Stimulated activated CD8-positive, alpha-beta memory T cell treated with anti-CD3 and anti-CD28 coated beads, Interleukin-12 subunit alpha, Interleukin-12 subunit beta, amount 100 ng/mL, for 24 hours (primary cell): ENCODE results near the gene MLANA.

Experiments used
- DNase-seq: peaks from one replicate; pipeline ENCODE4 v3.0.0-alpha.2; 2020; ENCODE audit errors: extremely low read depth

The MLANA gene

DNA sequence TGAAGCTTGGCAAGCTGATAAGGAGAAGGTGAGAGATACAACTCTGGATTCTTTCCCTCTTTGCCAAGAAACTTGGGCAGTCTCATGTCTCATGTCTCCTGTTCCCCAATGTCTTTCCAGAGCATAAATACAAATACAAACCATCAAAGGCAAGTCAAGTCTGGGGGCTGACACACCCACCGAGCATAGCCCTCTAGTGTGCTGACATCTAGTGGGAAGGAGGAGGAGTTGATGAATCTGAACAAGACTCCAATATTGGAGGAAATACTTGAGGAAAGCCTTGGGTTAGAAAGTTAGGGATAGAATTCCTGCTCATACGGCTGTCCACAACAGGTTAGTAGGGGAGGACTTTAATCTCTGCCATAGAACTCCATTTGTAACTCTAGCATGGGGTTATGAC lies 8.6 kb downstream of the MLANA start:
- DNase-seq: no peak

GRCh38 chr9:5900622-5901021 lies 9.9 kb downstream of the MLANA start:
- DNase-seq: no peak

GRCh38 chr9:5902377-5902776 lies 11.7 kb downstream of the MLANA start:
- no peak for DNase-seq

DNA sequence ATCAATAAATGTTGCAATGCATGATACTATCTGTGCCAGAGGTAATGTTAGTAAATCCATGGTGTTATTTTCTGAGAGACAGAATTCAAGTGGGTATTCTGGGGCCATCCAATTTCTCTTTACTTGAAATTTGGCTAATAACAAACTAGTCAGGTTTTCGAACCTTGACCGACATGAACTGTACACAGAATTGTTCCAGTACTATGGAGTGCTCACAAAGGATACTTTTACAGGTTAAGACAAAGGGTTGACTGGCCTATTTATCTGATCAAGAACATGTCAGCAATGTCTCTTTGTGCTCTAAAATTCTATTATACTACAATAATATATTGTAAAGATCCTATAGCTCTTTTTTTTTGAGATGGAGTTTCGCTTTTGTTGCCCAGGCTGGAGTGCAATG lies 18.2 kb downstream of the MLANA start:
- no peak for DNase-seq

DNA sequence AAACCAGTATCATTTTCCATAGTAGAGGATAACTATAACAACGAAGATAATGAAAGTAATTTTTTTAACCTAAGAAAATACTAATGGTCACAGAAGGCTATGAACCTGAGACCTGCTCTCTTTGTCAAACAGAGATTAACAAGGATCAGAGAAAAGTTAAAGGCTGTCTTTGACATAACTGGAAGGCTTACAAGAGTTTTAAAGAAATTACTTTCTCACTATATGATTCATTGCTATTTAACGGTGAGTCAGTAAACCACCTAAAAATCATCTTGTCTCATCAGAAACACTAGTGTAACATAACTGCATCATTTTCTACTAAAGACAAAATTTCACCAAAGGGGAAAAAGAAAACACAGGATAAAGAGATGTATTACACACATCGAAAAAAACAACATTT lies 19.3 kb downstream of the MLANA start:
- no peak for DNase-seq

DNA sequence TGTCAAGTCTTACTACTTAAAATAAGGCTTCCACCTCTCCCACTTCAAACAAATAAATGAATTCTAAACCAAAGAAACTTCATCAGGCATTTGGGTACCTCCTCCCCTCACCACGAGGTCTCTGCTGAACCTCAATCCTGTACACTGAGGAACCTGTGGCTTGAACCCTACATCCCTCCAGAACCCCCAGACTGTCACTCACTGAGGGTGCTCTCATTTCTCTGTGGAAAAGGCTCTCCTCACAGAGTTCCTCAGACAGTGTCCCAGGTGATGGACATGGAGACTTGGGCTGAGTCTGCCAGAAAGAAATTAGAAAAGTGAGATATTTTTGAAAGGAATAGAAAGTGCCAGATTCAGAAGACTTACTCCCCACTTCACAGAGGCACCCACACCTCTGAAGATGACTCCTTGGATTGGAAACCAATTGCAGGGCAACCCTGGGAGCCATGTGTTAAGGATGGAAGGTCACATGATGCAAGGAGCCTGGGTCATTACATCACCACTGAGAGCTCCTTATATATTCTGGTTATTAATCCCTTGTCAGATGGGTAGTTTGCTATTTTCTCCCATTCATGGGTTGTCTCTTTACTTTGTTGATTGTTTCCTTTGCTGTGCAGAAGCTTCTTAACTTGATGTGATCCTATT lies 19.8 kb downstream of the MLANA start:
- DNase-seq: no peak

GRCh38 chr9:5915438-5915837 lies 24.7 kb downstream of the MLANA start:
- DNase-seq: no peak

DNA sequence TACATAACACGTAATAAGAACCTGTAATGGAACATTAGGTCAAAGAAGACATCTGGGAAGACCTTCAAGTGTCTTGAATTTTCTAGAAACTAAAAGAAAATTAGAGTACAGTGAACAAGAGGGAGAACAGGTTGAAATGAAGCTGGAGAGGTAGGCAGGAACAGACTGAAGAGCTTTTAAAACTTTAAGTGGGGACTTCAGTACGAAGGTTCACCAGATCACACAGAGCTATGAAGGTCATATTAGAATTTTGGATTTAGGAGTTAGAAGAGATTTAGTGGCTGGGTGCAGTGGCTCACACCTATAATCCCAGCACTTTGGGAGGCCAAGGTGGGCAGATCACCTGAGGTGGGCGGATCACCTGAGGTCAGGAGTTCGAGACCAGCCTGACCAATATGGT lies 26.6 kb downstream of the MLANA start:
- DNase-seq: no peak

- no peak for DNase-seq
These were observed 27.2 kb downstream of the MLANA start for GRCh38 chr9:5917888-5918287.

DNA sequence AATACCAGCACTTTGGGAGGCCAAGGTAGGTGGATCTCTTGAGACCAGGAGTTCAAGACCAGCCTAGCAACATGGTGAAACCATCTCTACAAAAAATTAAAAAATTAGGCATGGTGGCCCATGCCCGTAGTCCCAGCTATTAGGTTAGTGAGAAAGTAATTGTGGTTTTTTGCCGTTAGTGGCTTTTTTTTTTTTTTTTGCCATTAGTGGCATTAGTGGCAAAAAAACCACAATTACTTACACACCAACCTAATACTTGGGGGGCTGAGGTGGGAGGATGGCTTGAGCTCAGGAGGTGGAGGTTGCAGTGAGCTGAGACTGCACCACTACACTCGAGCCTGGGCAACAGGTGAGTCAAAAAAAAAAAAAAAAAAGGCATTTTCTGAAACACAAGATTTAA lies 27.8 kb downstream of the MLANA start:
- no peak for DNase-seq

GRCh38 chr9:5920860-5921328 lies 30.2 kb downstream of the MLANA start:
- DNase-seq: no peak

DNA sequence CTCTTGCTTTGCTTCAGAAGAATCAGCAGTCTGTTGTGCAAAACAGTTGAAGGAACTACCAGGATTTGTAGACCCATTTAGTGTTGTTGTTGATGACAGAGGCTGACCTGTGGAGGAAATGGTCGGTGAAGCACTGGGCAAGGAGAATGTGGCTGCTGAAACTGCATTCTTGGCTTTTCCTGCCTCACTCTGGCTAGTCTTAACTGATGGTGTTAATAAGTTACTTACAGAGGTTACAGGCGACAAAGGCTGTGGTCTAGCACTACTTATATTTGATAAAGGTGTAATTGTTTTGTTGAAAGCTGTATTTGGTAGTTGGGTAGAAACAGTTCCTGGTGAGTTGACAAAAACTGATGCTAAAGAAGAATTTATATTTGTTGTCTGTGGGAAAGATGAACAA lies 31.5 kb downstream of the MLANA start:
- no peak for DNase-seq

DNA sequence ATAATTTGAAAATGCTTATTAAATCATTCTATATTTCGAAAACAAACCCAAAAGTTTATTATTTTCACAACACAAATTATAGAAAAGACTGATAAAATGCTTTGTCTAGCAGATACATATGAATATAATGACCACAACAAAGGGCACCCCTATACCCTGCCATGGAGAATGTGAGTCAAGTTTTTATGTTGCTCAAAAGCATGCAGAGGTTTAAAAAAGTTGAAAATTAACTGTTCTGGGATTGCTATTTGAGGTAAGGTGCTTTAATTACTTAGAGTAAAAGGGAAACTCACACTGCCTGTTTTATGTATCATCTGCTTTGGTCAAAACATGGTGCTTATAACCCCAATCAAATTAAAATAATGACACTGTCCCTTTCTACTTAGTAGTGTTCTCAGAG lies 41.0 kb downstream of the MLANA start:
- DNase-seq: no peak

DNA sequence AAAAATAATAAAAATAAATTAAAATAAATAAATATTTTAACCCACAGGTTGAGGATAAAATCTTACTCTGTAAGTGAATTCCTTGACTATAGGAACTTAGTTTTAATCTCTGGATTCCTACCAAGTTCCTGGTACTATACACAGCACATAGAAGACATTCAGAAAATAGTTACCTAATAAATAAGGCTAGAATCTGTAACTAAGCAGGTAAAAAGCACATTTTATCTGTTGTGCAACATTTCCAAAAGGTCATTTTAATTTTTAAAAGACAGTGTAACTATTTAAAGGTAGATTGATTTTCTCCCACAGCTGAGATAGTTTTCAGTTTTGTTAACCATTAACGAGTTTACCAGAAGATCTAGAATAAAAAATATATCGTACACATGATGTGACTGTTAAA lies 47.8 kb downstream of the MLANA start:
- no peak for DNase-seq

- no peak for DNase-seq
These were observed 48.8 kb downstream of the MLANA start for GRCh38 chr9:5939530-5939929.

DNA sequence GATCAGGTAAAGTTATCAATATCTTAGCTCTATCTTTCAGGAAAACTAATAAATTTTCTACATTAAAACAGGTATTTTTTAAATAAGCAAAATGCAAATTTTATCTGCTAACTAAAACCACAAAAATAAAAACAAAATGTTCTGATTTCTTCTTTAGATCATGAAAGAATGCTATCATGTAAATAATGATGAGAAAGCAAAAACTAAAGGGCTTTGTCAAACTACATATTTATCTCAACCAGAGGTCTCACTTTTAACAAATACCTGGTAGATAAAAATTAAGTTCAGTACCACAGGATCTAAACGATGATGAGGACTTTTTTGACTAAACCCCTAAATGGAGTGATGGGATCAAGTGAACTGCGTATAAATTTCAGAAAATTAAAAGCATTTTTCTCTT lies 50.5 kb downstream of the MLANA start:
- DNase-seq: no peak

DNA sequence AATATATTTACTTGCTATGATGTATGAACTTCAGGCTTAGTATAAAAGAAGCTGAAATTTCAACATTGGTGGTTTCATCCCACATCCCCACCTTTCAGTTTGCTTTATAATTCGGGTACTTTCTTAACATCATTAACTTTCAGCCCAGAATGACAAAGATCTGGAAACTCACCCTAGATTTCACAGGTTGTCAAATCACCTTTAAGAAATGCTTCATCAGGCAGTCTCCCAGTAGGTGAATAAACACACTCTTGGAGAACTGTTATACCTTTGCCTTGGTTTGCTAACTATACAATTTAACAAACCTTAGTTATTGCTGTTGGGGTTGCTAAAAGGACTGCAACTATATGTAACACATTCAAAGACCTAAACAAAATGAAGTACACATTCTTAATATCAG lies 54.4 kb downstream of the MLANA start:
- DNase-seq: no peak

- DNase-seq: no peak
These were observed 57.2 kb downstream of the MLANA start for GRCh38 chr9:5947912-5948311.

DNA sequence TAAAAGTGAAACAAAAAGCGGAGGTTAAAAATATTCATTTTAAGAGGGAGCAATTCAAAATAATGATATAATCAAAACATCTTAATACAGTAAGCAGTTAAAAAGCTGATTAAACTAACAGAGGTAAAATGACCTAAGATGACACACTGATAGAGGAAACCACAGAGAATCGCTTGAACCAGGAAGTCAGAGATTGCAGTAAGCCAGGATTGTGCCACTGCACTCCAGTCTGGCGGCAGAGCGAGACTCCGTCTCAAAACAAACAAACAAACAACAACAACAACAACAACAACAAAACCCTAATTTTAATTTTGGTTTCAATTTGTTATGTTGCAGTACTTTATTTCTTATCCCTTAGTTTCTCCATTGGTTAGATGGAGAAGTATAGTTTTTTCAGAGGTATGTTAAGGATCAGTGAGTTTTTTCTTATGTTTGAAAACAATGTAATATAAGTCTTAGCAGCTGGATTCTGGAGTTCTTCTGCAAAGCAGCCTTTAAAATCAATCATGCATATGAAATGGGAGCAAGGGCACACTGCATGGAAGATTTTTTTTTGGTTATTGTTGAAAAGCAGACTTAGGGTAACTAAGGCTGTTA lies 58.5 kb downstream of the MLANA start:
- DNase-seq: no peak

DNA sequence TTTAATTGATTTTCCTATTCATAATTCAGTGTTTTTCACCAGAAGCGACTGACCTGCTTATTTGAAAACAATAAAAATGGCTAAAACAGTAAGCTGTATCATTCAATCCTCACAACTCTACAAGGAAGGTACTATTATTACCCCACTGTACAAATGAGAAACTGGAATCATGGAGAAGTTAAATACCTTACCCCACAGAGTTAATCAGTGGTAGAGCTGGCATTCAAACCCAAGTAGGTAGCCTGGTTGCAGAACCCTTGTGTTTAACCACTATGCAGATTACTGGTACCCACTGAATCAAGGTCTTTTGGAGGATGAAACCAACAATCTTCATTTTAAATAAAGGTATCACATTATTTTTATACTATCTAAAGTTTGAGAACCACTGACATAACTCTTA lies 59.6 kb downstream of the MLANA start:
- DNase-seq: no peak

- no peak for DNase-seq
These were observed 61.1 kb downstream of the MLANA start for GRCh38 chr9:5951686-5952211.

DNA sequence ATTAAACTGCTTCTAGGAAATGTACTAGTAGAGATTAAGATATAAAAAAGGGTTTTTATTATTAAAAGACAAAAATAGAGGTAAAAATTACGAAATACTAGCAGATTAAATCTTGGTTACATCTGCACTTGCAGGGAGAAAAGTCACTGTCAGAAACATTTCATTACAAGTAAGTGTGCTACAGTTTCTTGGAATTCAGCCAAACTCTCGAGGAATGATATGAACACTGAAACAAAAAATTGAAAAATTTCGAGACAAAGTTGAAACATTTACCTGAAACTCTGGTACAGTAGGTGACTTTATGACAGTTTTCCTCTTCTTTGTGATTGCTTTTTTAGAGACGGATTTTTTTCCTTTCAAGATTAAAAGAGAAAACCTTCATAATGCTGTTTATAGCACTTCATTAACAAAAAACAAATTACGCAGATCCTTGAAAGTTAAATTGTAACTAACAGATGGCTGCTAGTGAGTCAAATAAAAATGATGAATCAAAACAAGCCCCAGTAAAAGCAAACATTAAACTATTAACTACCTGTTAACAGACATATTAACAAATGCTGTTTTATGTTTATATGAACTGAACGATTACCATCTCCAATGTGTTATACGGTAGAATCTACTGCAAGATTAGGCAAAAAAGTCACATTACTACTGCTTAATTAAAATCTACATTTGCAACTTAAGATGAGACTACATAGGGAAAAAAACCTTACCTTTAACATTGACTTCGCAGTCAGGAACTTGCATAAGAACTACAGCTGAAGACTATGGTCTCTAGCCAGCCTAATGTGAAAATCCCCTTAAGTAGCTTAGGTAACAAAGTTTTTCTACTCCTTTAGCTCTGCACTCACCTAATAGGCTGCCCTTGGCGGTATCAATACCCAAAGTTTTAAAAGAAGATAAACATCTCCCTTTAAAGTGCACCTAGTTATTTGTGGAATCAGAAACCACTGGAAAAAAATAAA lies 63.3 kb downstream of the MLANA start:
- DNase-seq: no peak

GRCh38 chr9:5957166-5957565 lies 66.5 kb downstream of the MLANA start:
- no peak for DNase-seq
